NCI-H748 (cell line): ENCODE data around the gene LTBP3.

Experiments
- DNase-seq: peaks from one replicate; lab custom pipeline; 2025; ENCODE audit not compliant: unreplicated experiment; lab: John Stamatoyannopoulos, UW

Gene LTBP3

GRCh38 chr11:65586247-65586630 is 28.1 kb upstream of the LTBP3 start:
- DNase-seq = no peak

- no peak for DNase-seq
Observed at GRCh38 chr11:65585396-65586246, 27.5 kb upstream of the LTBP3 start.

- no peak for DNase-seq
Observed at GRCh38 chr11:65584723-65585171, 26.6 kb upstream of the LTBP3 start.

- no peak for DNase-seq
Observed at GRCh38 chr11:65584106-65584505, 25.9 kb upstream of the LTBP3 start.

GRCh38 chr11:65583589-65583988 is 25.4 kb upstream of the LTBP3 start:
- DNase-seq = no peak

GRCh38 chr11:65581928-65582327 is 23.8 kb upstream of the LTBP3 start:
- no peak for DNase-seq

- DNase-seq = no peak
Observed at GRCh38 chr11:65580756-65581155, 22.6 kb upstream of the LTBP3 start.

GRCh38 chr11:65580031-65580692 is 22.0 kb upstream of the LTBP3 start:
- DNase-seq = no peak

GRCh38 chr11:65579291-65579690 is 21.1 kb upstream of the LTBP3 start:
- no peak for DNase-seq

GRCh38 chr11:65578667-65579066 is 20.5 kb upstream of the LTBP3 start:
- DNase-seq = no peak

- DNase-seq = no peak
Observed at GRCh38 chr11:65578134-65578533, 20.0 kb upstream of the LTBP3 start.

GRCh38 chr11:65577756-65578109 is 19.6 kb upstream of the LTBP3 start:
- DNase-seq = no peak

- no peak for DNase-seq
Observed at GRCh38 chr11:65576867-65577755, 19.0 kb upstream of the LTBP3 start.

- no peak for DNase-seq
Observed at GRCh38 chr11:65576232-65576866, 18.2 kb upstream of the LTBP3 start.

- DNase-seq = peak; percentile 63
Observed at GRCh38 chr11:65575568-65576231, 17.5 kb upstream of the LTBP3 start, which contains the start of gene EHBP1L1. Gene EHBP1L1, plus strand, starts transcription at chr11:65576053. Its CDS starts 250 bp downstream, at chr11:65576303.

GRCh38 chr11:65574811-65575567 is 16.8 kb upstream of the LTBP3 start:
- DNase-seq = peak; percentile 67

- peak; percentile 86 for DNase-seq
Observed at GRCh38 chr11:65574109-65574810, 16.1 kb upstream of the LTBP3 start.

GRCh38 chr11:65573391-65574079 is 15.4 kb upstream of the LTBP3 start:
- peak; percentile 18 for DNase-seq
